Measurements from ENCODE around the gene TXNIP. TPM values are rescaled to one million over a fixed set of nuclear protein-coding genes. Genes with fewer than 3 reads are reported as not detected.

TXNIP gene
- total RNA-seq, 2 experiments from 2014 or later = 130 to 134 TPM

Other genes starting within 250 kb of the TXNIP start
- 10 to 100 TPM; 12.6 to 13.1 TPM for gene RNF115, start 172.5 kb downstream of the TXNIP start, total RNA-seq
- 10 to 100 TPM; 38.2 to 39.4 TPM for gene POLR3C, start 172.4 kb downstream of the TXNIP start, total RNA-seq
- gene NUDT17, start 150.9 kb downstream of the TXNIP start, total RNA-seq = 1 to 10 TPM; 3.0 to 3.3 TPM
- 10 to 100 TPM; 17.9 to 18.9 TPM for gene PIAS3, start 137.5 kb downstream of the TXNIP start, total RNA-seq
- under 1 TPM; 0.54 to 0.59 TPM for gene ANKRD35, start 110.7 kb downstream of the TXNIP start, total RNA-seq
- 1 to 10 TPM; 1.3 to 1.4 TPM for gene ITGA10, start 86.5 kb downstream of the TXNIP start, total RNA-seq
- gene PEX11B, start 77.9 kb downstream of the TXNIP start, total RNA-seq = 10 to 100 TPM; 25.8 to 26.3 TPM
- 100 to 1,000 TPM; 261 to 269 TPM for gene RBM8A, start 69.1 kb downstream of the TXNIP start, total RNA-seq
- 10 to 100 TPM; 41.5 to 43.6 TPM for gene LIX1L, start 38.6 kb downstream of the TXNIP start, total RNA-seq
- 1 to 10 TPM; 6.6 to 7.7 TPM for gene ANKRD34A, start 32.0 kb downstream of the TXNIP start, total RNA-seq
- gene POLR3GL, start 31.9 kb downstream of the TXNIP start, total RNA-seq = 10 to 100 TPM; 22.3 to 23.3 TPM
- gene HJV, start 25.2 kb upstream of the TXNIP start, total RNA-seq = not detected
- 1 to 10 TPM; 1.5 to 1.6 TPM for gene NBPF10, start 148.2 kb upstream of the TXNIP start, total RNA-seq
- 10 to 100 TPM; 19.2 to 21.9 TPM for gene NOTCH2NLA, start 232.4 kb upstream of the TXNIP start, total RNA-seq